PC-9 (cell line): ENCODE measurements around the gene PYROXD2. TPM values are rescaled to one million over a fixed set of nuclear protein-coding genes. Genes with fewer than 3 reads are reported as not detected.

Experiments used
- BruUV-seq: library from RNA; stranded (reverse); fragments of 400-500 nt; replicated peaks from 2 replicates; lab custom pipeline; 2021; lab: Mats Ljungman, UMichigan
- CTCF ChIA-PET: fragments of 300-600 bp; sonication (Branson Sonifier 250); formaldehyde crosslinking; loops from one replicate; lab custom pipeline; 2022; ENCODE audit warnings: antibody characterized with exemption; lab: Charles Lee
- POLR2A ChIA-PET: fragments of 300-600 bp; sonication (Branson Sonifier 250); formaldehyde crosslinking; loops from one replicate; lab custom pipeline; 2022; ENCODE audit warnings: antibody characterized with exemption; ENCODE audit not compliant: unreplicated experiment; lab: Charles Lee
- DNase-seq, 2 experiments: peaks; one replicate each; pipeline versions ENCODE4 v3.0.0 to v3.0.0-alpha.2; 2015 to 2022; ENCODE audit warnings: mixed read lengths in 1 of 2
- H2AFZ ChIP-seq: fragments of 200-600 bp; sonication (generic); 2 replicates; pipeline ENCODE4 v1.8.1; 2017; ENCODE audit warnings: antibody characterized with exemption
- H3F3A ChIP-seq: fragments of 200-600 bp; sonication (generic); 2 replicates; pipeline ENCODE4 v1.8.1; 2017; ENCODE audit warnings: antibody characterized with exemption, mild to moderate bottlenecking, low read depth; ENCODE audit not compliant: insufficient read depth
- H3K27ac ChIP-seq: fragments of 200-600 bp; sonication (generic); 2 replicates; pipeline ENCODE4 v1.6.1; 2016; ENCODE audit warnings: mixed run types
- H3K27me3 ChIP-seq: fragments of 200-600 bp; sonication (generic); 2 replicates; pipeline ENCODE4 v1.6.1; 2016; ENCODE audit warnings: low read depth, mixed run types; ENCODE audit not compliant: insufficient read depth
- H3K36me3 ChIP-seq: fragments of 200-600 bp; sonication (generic); 2 replicates; pipeline ENCODE4 v1.6.1; 2016; ENCODE audit warnings: low read depth, mixed run types
- H3K4me1 ChIP-seq: fragments of 200-600 bp; sonication (generic); replicated peaks from 2 replicates; pipeline ENCODE4 v1.6.1; 2016; ENCODE audit warnings: mixed run types; ENCODE audit not compliant: insufficient read depth
- H3K4me2 ChIP-seq: fragments of 200-600 bp; sonication (generic); 2 replicates; pipeline ENCODE4 v1.6.1; 2017; ENCODE audit warnings: mixed run types
- H3K4me3 ChIP-seq: fragments of 200-600 bp; sonication (generic); 2 replicates; pipeline ENCODE4 v1.6.1; 2016; ENCODE audit warnings: mixed run types
- H3K79me2 ChIP-seq: fragments of 200-600 bp; sonication (generic); 2 replicates; pipeline ENCODE4 v1.6.1; 2017; ENCODE audit warnings: low read depth, mixed run types
- H3K9me2 ChIP-seq: fragments of 200-600 bp; sonication (generic); 2 replicates; pipeline ENCODE4 v1.8.1; 2017; ENCODE audit warnings: mild to moderate bottlenecking; ENCODE audit not compliant: insufficient read depth
- H3K9me3 ChIP-seq: fragments of 200-600 bp; sonication (generic); 2 replicates; pipeline ENCODE4 v1.8.1; 2016; ENCODE audit warnings: low read depth; ENCODE audit not compliant: insufficient read depth
- H4K20me1 ChIP-seq: fragments of 200-600 bp; sonication (generic); 2 replicates; pipeline ENCODE4 v1.8.1; 2017; ENCODE audit not compliant: insufficient read depth
- EZH2 ChIP-seq: fragments of 200-600 bp; sonication (generic); IDR thresholded peaks from 2 replicates; pipeline ENCODE4 v1.8.0; 2017; ENCODE audit warnings: antibody characterized with exemption, low read depth
- intact Hi-C: fragments of 100-400 bp; cut with micrococcal nuclease; formaldehyde crosslinking; loops from one replicate; pipeline ENCODE4 v1.10.0; 2022; ENCODE audit not compliant: unreplicated experiment
- total RNA-seq: library from RNA; stranded (reverse); gene quantifications from 2 replicates; pipeline ENCODE4 v1.2.3, GENCODE V29; 2021
- TF ChIP-seq, protein P1 (sequence below): fragments of 200-600 bp; sonication (generic); conservative IDR thresholded peaks from 2 replicates; pipeline ENCODE4 v1.6.1; 2017; ENCODE audit warnings: mixed run types, antibody characterized with exemption, mild to moderate bottlenecking, moderate library complexity

The PYROXD2 gene
- total RNA-seq, 1 experiment from 2014 or later, result 28.0 TPM

DNA sequence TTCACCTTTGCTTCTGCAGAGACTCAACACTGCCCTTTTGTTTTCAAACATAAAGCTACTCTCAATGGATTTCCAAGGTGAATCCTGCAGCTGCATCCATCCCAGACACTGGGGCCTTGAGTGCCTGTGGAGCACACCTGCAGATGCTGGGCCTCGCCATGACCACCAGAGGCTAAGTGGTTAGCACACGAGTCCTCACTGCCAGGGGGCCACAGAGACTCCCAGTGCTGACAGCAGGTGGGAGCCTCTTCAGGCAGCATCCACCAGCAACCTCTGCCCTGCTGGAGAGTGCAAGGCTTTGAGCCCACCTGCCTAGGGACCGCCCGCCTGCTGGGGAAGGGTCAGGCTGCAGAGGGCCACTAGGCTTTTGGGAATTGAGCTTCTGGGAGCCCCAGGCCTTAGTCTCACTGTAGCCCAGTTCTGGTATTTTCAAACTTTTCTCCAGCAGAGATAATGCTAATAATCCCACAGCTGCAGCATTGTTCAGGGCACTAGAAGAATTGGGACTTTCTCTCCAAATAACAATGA lies 41.1 kb upstream of the PYROXD2 start:
- Histone ChIP-seq H3K4me1 (peaks cover 9% of the 10 kb centered on the region), H3K4me2 (no peak overlapping the region), H3K27me3 (no peaks in the 10 kb centered on the region), H3K79me2 (no peaks in the 10 kb centered on the region), H3K9me3 (no peaks in the 10 kb centered on the region), H3K4me3 (no peak overlapping the region), H3K36me3 (no peaks in the 10 kb centered on the region), H2AFZ (no peak overlapping the region), H4K20me1 (no peaks in the 10 kb centered on the region), H3K9me2 (no peaks in the 10 kb centered on the region), H3K27ac (no peak overlapping the region), H3F3A (no peaks in the 10 kb centered on the region)
- BruUV-seq, result no TSS peak
- POLR2A ChIA-PET, result interaction anchor here (0.6 kb wide), 1 partner anchor 523 kb away, joined by 3 read pairs; no protein-coding TSS in a partner anchor
- CTCF ChIA-PET, result no interaction called here
- TF ChIP-seq EZH2, result no peak
- TF ChIP-seq, protein P1, sequence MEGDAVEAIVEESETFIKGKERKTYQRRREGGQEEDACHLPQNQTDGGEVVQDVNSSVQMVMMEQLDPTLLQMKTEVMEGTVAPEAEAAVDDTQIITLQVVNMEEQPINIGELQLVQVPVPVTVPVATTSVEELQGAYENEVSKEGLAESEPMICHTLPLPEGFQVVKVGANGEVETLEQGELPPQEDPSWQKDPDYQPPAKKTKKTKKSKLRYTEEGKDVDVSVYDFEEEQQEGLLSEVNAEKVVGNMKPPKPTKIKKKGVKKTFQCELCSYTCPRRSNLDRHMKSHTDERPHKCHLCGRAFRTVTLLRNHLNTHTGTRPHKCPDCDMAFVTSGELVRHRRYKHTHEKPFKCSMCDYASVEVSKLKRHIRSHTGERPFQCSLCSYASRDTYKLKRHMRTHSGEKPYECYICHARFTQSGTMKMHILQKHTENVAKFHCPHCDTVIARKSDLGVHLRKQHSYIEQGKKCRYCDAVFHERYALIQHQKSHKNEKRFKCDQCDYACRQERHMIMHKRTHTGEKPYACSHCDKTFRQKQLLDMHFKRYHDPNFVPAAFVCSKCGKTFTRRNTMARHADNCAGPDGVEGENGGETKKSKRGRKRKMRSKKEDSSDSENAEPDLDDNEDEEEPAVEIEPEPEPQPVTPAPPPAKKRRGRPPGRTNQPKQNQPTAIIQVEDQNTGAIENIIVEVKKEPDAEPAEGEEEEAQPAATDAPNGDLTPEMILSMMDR, result no peak
- intact Hi-C loops, result no loop called here
- DNase-seq, result no peak

DNA sequence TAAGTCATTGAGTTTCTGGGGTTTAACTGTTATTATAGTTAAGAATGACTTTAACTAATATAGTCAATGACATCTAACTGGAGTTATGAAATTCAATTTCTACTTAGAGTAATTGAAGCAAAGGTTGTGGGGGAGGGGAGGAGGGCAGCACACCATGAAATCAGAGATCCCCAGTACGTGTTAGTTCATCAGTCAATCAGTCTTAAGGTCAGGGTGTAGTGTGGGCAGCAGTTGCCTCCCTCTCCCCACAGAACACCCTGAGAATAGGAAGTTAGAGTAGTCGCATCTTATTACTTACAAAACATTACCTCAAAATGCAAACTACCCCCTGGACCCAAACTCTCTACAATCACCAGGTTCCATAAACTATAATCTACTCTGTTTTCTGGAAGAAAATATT lies 38.7 kb upstream of the PYROXD2 start:
- no TSS peak for BruUV-seq
- intact Hi-C loops, result no loop called here
- Histone ChIP-seq H4K20me1 (no peaks in the 10 kb centered on the region), H3K9me3 (no peaks in the 10 kb centered on the region), H3K36me3 (no peaks in the 10 kb centered on the region), H3K4me2 (no peak overlapping the region), H3K27ac (no peak overlapping the region), H3K27me3 (no peaks in the 10 kb centered on the region), H3K9me2 (no peaks in the 10 kb centered on the region), H2AFZ (no peak overlapping the region), H3F3A (no peaks in the 10 kb centered on the region), H3K4me1 (no peaks in the 10 kb centered on the region), H3K4me3 (no peak overlapping the region), H3K79me2 (no peaks in the 10 kb centered on the region)
- CTCF ChIA-PET, result no interaction called here
- DNase-seq, result no peak
- POLR2A ChIA-PET, result no interaction called here
- TF ChIP-seq, protein P1, result no peak
- TF ChIP-seq EZH2, result no peak

DNA sequence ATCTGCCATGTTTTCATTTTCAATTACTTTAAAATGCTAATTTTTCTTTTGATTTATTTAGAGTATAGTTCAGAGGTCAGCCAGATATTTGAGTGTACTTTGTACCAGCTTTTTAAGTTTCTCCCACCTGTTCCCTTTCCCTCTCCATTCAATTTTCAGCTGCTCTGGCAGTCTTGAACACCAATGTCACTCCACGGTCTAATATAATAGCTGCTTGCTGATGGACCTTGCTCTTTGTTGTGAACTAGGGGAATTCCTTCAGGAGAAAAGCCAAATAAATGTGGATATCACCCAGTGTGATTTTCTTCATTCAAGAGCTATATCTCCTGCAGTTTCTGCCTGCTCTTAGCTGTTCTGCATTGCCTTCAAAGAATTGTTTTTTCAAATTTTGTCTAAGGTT lies 35.6 kb upstream of the PYROXD2 start:
- H3K4me3 ChIP-seq, result no peak overlapping the region
- CTCF ChIA-PET, result interaction anchor here (1.3 kb wide), 1 partner anchor 17 kb away, joined by 3 read pairs; no protein-coding TSS in a partner anchor
- H3K9me2 ChIP-seq, result no peaks in the 10 kb centered on the region
- POLR2A ChIA-PET, result no interaction called here
- DNase-seq, result no peak
- intact Hi-C loops, result no loop called here
- 0 out of 2 replicates have a peak, but pooled peaks cover 4% of the 10 kb centered on the region for H3K4me1 ChIP-seq
- TF ChIP-seq EZH2, result no peak
- TF ChIP-seq, protein P1, result no peak
- no peak overlapping the region for H2AFZ ChIP-seq
- H3K27me3 ChIP-seq, result no peaks in the 10 kb centered on the region
- BruUV-seq, result no TSS peak
- no peaks in the 10 kb centered on the region for H3F3A ChIP-seq
- H4K20me1 ChIP-seq, result no peaks in the 10 kb centered on the region
- peaks cover 12% of the 10 kb centered on the region; the same call in 1 of the 2 replicates for H3K79me2 ChIP-seq
- no peak overlapping the region for H3K27ac ChIP-seq
- no peaks in the 10 kb centered on the region for H3K36me3 ChIP-seq
- H3K9me3 ChIP-seq, result no peaks in the 10 kb centered on the region
- H3K4me2 ChIP-seq, result no peak overlapping the region
